ENCODE results near the gene RBFOX2.
"Not testable (repeated sequence)": the region's sequence is repeated elsewhere in the genome, so short reads cannot be mapped to it uniquely, and the experiment has no call there.

RBFOX2 gene

DNA sequence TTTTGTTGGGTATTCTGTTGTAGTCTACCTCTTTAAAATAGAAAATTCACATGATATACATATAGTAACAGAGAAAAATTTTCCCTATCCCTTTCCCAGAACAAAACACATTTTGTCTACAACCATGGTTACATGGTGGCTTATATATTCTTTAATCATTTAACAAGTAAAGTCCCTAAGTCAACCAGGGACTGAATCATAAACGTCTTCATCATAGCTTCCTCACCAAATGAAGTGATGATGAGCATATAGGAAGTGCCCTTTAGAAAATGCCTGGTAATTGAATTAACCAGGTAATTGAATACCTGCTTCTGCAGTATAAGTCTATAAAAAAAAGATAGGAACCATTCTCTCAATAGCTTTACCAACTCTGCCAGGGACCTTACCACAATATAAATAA, 209.7 kb downstream of the RBFOX2 start:
- no peak overlapping the region for H3K56ac ChIP-seq (ENCODE audit: low read length)
- H3K36me3 ChIP-seq (ENCODE audit: control insufficient read depth, insufficient read depth, low read length), result no peaks in the 10 kb centered on the region
- H3K4me2 ChIP-seq (ENCODE audit: low read length), result no peak overlapping the region
- H2AK5ac ChIP-seq (ENCODE audit: low read length), result no peak overlapping the region
- peaks cover 11% of the 10 kb centered on the region for H3K79me1 ChIP-seq (ENCODE audit: low read length)
- peaks cover 15% of the 10 kb centered on the region for H3K79me2 ChIP-seq (ENCODE audit: control insufficient read depth, insufficient read depth, low read length)
- H3K23ac ChIP-seq (ENCODE audit: low read length), result no peak overlapping the region
- H3K27me3 ChIP-seq (ENCODE audit: insufficient read depth, low read length, poor library complexity), result no peaks in the 10 kb centered on the region
- H2BK5ac ChIP-seq (ENCODE audit: low read length), result no peak overlapping the region
- H3K4me1 ChIP-seq (ENCODE audit: control insufficient read depth, low read depth, low read length), result peaks cover 5% of the 10 kb centered on the region
- H3K9ac ChIP-seq (ENCODE audit: low read length), result no peak overlapping the region
- no peak overlapping the region for H4K8ac ChIP-seq (ENCODE audit: low read depth, low read length)
- H3K18ac ChIP-seq (ENCODE audit: low read length), result no peak overlapping the region
- H3K27ac ChIP-seq (ENCODE audit: low read depth, low read length), result no peak overlapping the region
- no peak overlapping the region for H2BK120ac ChIP-seq (ENCODE audit: low read depth, low read length)
- no peak overlapping the region for H3K4ac ChIP-seq (ENCODE audit: low read depth, low read length)
- no peak overlapping the region for H2BK15ac ChIP-seq (replicated peaks; ENCODE audit: low read depth)
- no CpG with 5 or more reads among the region's 1 CpG for WGBS (ENCODE audit: extremely low coverage, insufficient coverage, low lambda C conversion rate)
- no peak overlapping the region for H4K5ac ChIP-seq (ENCODE audit: low read length)
- DNase-seq, result no peak
- H3K4me3 ChIP-seq (ENCODE audit: low read length), result no peak overlapping the region

DNA sequence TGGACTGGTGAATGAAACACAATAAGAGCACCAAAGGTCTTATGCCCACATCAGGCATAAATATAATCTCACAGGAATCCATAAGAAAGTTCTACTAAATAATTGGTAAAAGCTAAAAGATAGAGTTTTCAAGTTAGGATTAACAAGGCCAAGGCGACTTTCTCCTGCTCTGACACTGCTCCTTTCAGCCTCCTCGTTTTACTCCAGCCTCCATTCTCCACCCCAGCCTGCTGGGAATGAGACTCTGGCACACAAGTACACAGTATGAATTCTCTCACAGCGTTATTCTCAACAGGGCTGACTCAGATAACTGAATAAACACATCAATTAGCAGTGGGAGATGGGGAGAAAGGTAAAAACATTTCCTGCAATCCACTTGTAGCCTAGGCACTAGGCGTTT, 216.0 kb downstream of the RBFOX2 start:
- Histone ChIP-seq H3K79me2 (ENCODE audit: control insufficient read depth, insufficient read depth, low read length) (peaks cover 5% of the 10 kb centered on the region), H4K8ac (ENCODE audit: low read depth, low read length) (no peak overlapping the region), H3K23ac (ENCODE audit: low read length) (no peak overlapping the region), H3K4me1 (ENCODE audit: control insufficient read depth, low read depth, low read length) (no peaks in the 10 kb centered on the region), H3K4me2 (ENCODE audit: low read length) (no peak overlapping the region), H3K27me3 (ENCODE audit: insufficient read depth, low read length, poor library complexity) (no peaks in the 10 kb centered on the region), H3K56ac (ENCODE audit: low read length) (no peak overlapping the region), H3K36me3 (ENCODE audit: control insufficient read depth, insufficient read depth, low read length) (no peaks in the 10 kb centered on the region), H3K79me1 (ENCODE audit: low read length) (peaks cover 5% of the 10 kb centered on the region), H3K18ac (ENCODE audit: low read length) (no peak overlapping the region), H3K27ac (ENCODE audit: low read depth, low read length) (no peak overlapping the region), H4K5ac (ENCODE audit: low read length) (no peak overlapping the region), H3K4me3 (ENCODE audit: low read length) (no peak overlapping the region), H2AK5ac (ENCODE audit: low read length) (no peak overlapping the region), H2BK15ac (replicated peaks; ENCODE audit: low read depth) (no peak overlapping the region), H2BK5ac (ENCODE audit: low read length) (no peak overlapping the region), H3K9ac (ENCODE audit: low read length) (no peak overlapping the region), H2BK120ac (ENCODE audit: low read depth, low read length) (no peak overlapping the region), H3K4ac (ENCODE audit: low read depth, low read length) (no peak overlapping the region)
- DNase-seq, result no peak
- no CpG with 5 or more reads among the region's 4 CpGs for WGBS (ENCODE audit: extremely low coverage, insufficient coverage, low lambda C conversion rate)

DNA sequence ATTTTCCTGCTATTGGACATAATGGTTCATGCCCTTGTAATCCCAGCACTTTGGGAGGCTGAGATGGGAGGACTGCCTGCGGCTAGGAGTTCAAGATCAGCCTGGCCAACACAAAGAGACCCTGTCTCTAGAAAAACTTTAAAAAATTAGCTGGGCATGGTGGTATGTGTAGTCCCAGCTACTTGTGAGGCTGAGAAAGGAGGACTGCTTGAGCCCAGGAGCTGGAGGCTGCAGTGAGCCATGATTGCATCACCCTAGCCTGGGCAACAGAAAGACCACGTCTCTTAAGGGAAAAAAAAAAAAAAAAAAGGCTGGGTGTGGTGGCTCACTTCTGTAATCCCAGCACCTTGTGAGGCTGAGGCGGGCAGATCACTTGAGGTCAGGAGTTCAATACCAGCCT, 217.0 kb downstream of the RBFOX2 start:
- no CpG with 5 or more reads among the region's 3 CpGs for WGBS (ENCODE audit: extremely low coverage, insufficient coverage, low lambda C conversion rate)
- Histone ChIP-seq H4K5ac (ENCODE audit: low read length) (no peak overlapping the region), H4K8ac (ENCODE audit: low read depth, low read length) (no peak overlapping the region), H3K9ac (ENCODE audit: low read length) (no peak overlapping the region), H3K36me3 (ENCODE audit: control insufficient read depth, insufficient read depth, low read length) (no peaks in the 10 kb centered on the region), H2AK5ac (ENCODE audit: low read length) (no peak overlapping the region), H3K4me1 (ENCODE audit: control insufficient read depth, low read depth, low read length) (no peaks in the 10 kb centered on the region), H3K18ac (ENCODE audit: low read length) (no peak overlapping the region), H3K79me2 (ENCODE audit: control insufficient read depth, insufficient read depth, low read length) (peaks cover 5% of the 10 kb centered on the region), H3K79me1 (ENCODE audit: low read length) (peaks cover 5% of the 10 kb centered on the region), H2BK5ac (ENCODE audit: low read length) (no peak overlapping the region), H2BK15ac (replicated peaks; ENCODE audit: low read depth) (no peak overlapping the region), H3K56ac (ENCODE audit: low read length) (no peak overlapping the region), H3K4ac (ENCODE audit: low read depth, low read length) (no peak overlapping the region), H2BK120ac (ENCODE audit: low read depth, low read length) (no peak overlapping the region), H3K23ac (ENCODE audit: low read length) (no peak overlapping the region), H3K4me3 (ENCODE audit: low read length) (no peak overlapping the region), H3K27me3 (ENCODE audit: insufficient read depth, low read length, poor library complexity) (no peaks in the 10 kb centered on the region), H3K4me2 (ENCODE audit: low read length) (no peak overlapping the region), H3K27ac (ENCODE audit: low read depth, low read length) (no peak overlapping the region)
- DNase-seq, result no peak

DNA sequence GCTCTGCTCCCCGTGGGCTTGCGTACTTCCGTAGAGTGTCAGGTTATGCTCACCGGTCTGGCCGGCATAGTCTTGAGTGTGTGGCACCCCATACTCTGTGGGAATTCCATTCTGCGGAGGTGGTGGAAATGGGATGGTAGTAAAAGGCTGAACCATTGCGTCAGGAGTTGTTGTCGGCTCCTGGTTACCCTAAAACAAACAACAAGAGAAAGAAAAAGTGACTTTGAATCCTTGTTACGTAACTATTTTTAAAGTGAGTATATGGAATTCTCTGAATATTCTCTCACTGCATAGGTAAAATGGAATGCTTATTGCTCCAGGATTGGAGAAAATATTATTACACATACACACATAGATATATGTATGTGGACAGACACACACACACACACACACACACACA, 218.8 kb downstream of the RBFOX2 start:
- Histone ChIP-seq H3K79me2 (ENCODE audit: control insufficient read depth, insufficient read depth, low read length) (peaks cover 4% of the 10 kb centered on the region), H3K4ac (ENCODE audit: low read depth, low read length) (no peak overlapping the region), H4K8ac (ENCODE audit: low read depth, low read length) (no peak overlapping the region), H3K4me2 (ENCODE audit: low read length) (no peak overlapping the region), H3K27ac (ENCODE audit: low read depth, low read length) (no peak overlapping the region), H3K79me1 (ENCODE audit: low read length) (peaks cover 5% of the 10 kb centered on the region), H2BK5ac (ENCODE audit: low read length) (no peak overlapping the region), H3K23ac (ENCODE audit: low read length) (no peak overlapping the region), H4K5ac (ENCODE audit: low read length) (no peak overlapping the region), H3K18ac (ENCODE audit: low read length) (no peak overlapping the region), H2AK5ac (ENCODE audit: low read length) (no peak overlapping the region), H2BK120ac (ENCODE audit: low read depth, low read length) (no peak overlapping the region), H3K56ac (ENCODE audit: low read length) (no peak overlapping the region), H3K4me1 (ENCODE audit: control insufficient read depth, low read depth, low read length) (no peaks in the 10 kb centered on the region), H2BK15ac (replicated peaks; ENCODE audit: low read depth) (no peak overlapping the region), H3K4me3 (ENCODE audit: low read length) (no peak overlapping the region), H3K27me3 (ENCODE audit: insufficient read depth, low read length, poor library complexity) (no peaks in the 10 kb centered on the region), H3K36me3 (ENCODE audit: control insufficient read depth, insufficient read depth, low read length) (no peaks in the 10 kb centered on the region), H3K9ac (ENCODE audit: low read length) (no peak overlapping the region)
- DNase-seq, result no peak
- WGBS (ENCODE audit: extremely low coverage, insufficient coverage, low lambda C conversion rate), result no CpG with 5 or more reads among the region's 9 CpGs

DNA sequence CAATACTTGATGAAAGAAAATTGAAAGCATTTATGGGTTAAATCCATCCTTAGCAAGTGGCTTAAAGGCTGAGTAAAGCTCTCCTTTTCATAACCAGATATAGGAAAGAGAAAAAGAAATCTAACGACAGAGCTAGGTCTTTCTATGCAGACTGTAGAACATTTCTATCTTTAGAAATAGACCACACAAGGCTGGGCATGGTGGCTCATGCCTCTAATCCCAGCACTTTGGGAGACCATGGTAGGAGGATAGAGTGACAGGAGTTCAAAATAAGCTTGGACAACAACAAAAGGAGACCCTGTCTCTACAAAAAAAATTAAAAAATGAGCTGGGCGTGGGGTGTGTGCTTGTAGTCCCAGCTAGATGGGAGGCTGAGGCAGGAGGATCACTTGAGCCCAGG, 220.2 kb downstream of the RBFOX2 start:
- Histone ChIP-seq H3K4me1 (ENCODE audit: control insufficient read depth, low read depth, low read length) (no peaks in the 10 kb centered on the region), H3K4ac (ENCODE audit: low read depth, low read length) (no peak overlapping the region), H2BK5ac (ENCODE audit: low read length) (no peak overlapping the region), H2BK15ac (replicated peaks; ENCODE audit: low read depth) (no peak overlapping the region), H3K36me3 (ENCODE audit: control insufficient read depth, insufficient read depth, low read length) (no peaks in the 10 kb centered on the region), H2BK120ac (ENCODE audit: low read depth, low read length) (no peak overlapping the region), H3K56ac (ENCODE audit: low read length) (no peak overlapping the region), H3K23ac (ENCODE audit: low read length) (no peak overlapping the region), H3K79me2 (ENCODE audit: control insufficient read depth, insufficient read depth, low read length) (no peaks in the 10 kb centered on the region), H4K8ac (ENCODE audit: low read depth, low read length) (no peak overlapping the region), H4K5ac (ENCODE audit: low read length) (no peak overlapping the region), H3K27ac (ENCODE audit: low read depth, low read length) (no peak overlapping the region), H2AK5ac (ENCODE audit: low read length) (no peak overlapping the region), H3K4me2 (ENCODE audit: low read length) (no peak overlapping the region), H3K27me3 (ENCODE audit: insufficient read depth, low read length, poor library complexity) (no peaks in the 10 kb centered on the region), H3K18ac (ENCODE audit: low read length) (no peak overlapping the region), H3K79me1 (ENCODE audit: low read length) (no peaks in the 10 kb centered on the region), H3K4me3 (ENCODE audit: low read length) (no peak overlapping the region), H3K9ac (ENCODE audit: low read length) (no peak overlapping the region)
- no CpG with 5 or more reads among the region's 2 CpGs for WGBS (ENCODE audit: extremely low coverage, insufficient coverage, low lambda C conversion rate)
- no peak for DNase-seq

DNA sequence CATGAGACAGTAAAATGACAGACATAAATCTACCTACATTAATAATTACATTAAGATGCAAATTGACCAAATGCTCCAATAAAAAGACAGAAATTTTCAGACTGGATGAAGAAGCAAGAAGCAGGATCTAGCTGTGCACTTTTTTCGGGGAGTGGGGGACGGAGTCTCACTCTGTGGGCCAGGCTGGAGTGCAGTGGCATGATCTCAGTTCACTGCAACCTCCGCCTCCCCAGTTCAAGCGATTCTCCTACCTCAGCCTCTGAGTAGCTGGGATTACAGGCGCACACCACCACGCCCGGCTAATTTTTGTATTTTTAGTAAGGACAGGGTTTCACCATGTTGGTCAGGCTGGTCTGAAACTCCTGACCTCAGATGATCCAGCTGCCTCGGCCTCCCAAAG, 222.0 kb downstream of the RBFOX2 start:
- not testable (repeated sequence) for H3K79me1 ChIP-seq (ENCODE audit: low read length); H4K8ac ChIP-seq (ENCODE audit: low read depth, low read length); DNase-seq; H3K79me2 ChIP-seq (ENCODE audit: control insufficient read depth, insufficient read depth, low read length); H2BK15ac ChIP-seq (replicated peaks; ENCODE audit: low read depth); H3K4me1 ChIP-seq (ENCODE audit: control insufficient read depth, low read depth, low read length); H2AK5ac ChIP-seq (ENCODE audit: low read length); H3K27ac ChIP-seq (ENCODE audit: low read depth, low read length); H3K27me3 ChIP-seq (ENCODE audit: insufficient read depth, low read length, poor library complexity); H3K9ac ChIP-seq (ENCODE audit: low read length); H3K23ac ChIP-seq (ENCODE audit: low read length); H3K18ac ChIP-seq (ENCODE audit: low read length); H4K5ac ChIP-seq (ENCODE audit: low read length); H3K56ac ChIP-seq (ENCODE audit: low read length); H3K4me3 ChIP-seq (ENCODE audit: low read length); H2BK120ac ChIP-seq (ENCODE audit: low read depth, low read length); H3K4ac ChIP-seq (ENCODE audit: low read depth, low read length); H3K4me2 ChIP-seq (ENCODE audit: low read length); H2BK5ac ChIP-seq (ENCODE audit: low read length); H3K36me3 ChIP-seq (ENCODE audit: control insufficient read depth, insufficient read depth, low read length)
- WGBS (ENCODE audit: extremely low coverage, insufficient coverage, low lambda C conversion rate), result no CpG with 5 or more reads among the region's 8 CpGs
